Stimulated activated naive B cell treated with anti-CD40 and anti-IgM and Interleukin-4, amounts not matched to agents 10 μg/mL and 1 μg/mL and 100 μg/mL, for 72 hours (primary cell): ENCODE data around the gene SETD1B.
A peak's percentile ranks its signal among the peaks of the same experiment; 100 is the strongest.
"Not testable (repeated sequence)": the region's sequence is repeated elsewhere in the genome, so short reads cannot be mapped to it uniquely, and the experiment has no call there.

Experiments used
- ATAC-seq, 2 donors: fragments of 150-1000 bp; cut with Tn5 transposase; replicated peaks; 2 replicates each; pipeline ENCODE4 v1.10.0; 2021; ENCODE audit warnings: moderate library complexity in 1 of 2
- DNase-seq: peaks from one replicate; pipeline ENCODE4 v3.0.0; 2021
- H3K27ac Mint-ChIP-seq: one replicate; pipeline ENCODE4 v1.8.0; 2022; ENCODE audit warnings: mild to moderate bottlenecking, mixed read lengths
- H3K27me3 Mint-ChIP-seq, 2 donors: one replicate each; pipeline ENCODE4 v1.8.0; 2022; ENCODE audit warnings: mixed read lengths in 2 of 2
- H3K36me3 Mint-ChIP-seq, 2 donors: one replicate each; pipeline ENCODE4 v1.8.0; 2022; ENCODE audit warnings: mixed read lengths in 2 of 2, mild to moderate bottlenecking in 1 of 2
- H3K4me1 Mint-ChIP-seq, 2 donors: one replicate each; pipeline ENCODE4 v1.8.0; 2022; ENCODE audit warnings: mixed read lengths in 2 of 2, mild to moderate bottlenecking in 1 of 2
- H3K4me3 Mint-ChIP-seq, 2 donors: one replicate each; pipeline ENCODE4 v1.8.0; 2022; ENCODE audit warnings: mild to moderate bottlenecking in 2 of 2, mixed read lengths in 2 of 2, moderate library complexity in 1 of 2
- H3K9me3 Mint-ChIP-seq, 2 donors: one replicate each; pipeline ENCODE4 v1.8.0; 2022; ENCODE audit warnings: mixed read lengths in 2 of 2, mild to moderate bottlenecking in 1 of 2

Gene SETD1B

GRCh38 chr12:121787063-121788025 lies 16.5 kb upstream of the SETD1B start:
- Mint-ChIP-seq H3K4me1 (peaks cover 62 to 100% of the 10 kb centered on the region in 2 donors), H3K27me3 (no peaks in the 10 kb centered on the region), H3K27ac (peak overlapping the region; percentile 99), H3K4me3 (peak overlapping the region; percentile 90 to 96), H3K9me3 (peaks cover 0 to 3% of the 10 kb centered on the region in 2 donors), H3K36me3 (peaks cover 48 to 74% of the 10 kb centered on the region in 2 donors)
- DNase-seq (no peak), ATAC-seq (no peak)

GRCh38 chr12:121788176-121788818 lies 15.5 kb upstream of the SETD1B start:
- peak overlapping the region; percentile 90 to 96 for H3K4me3 Mint-ChIP-seq
- DNase-seq (no peak), ATAC-seq (peak in 1 of 2 donors; percentile 10)
- peaks cover 54 to 94% of the 10 kb centered on the region in 2 donors for H3K4me1 Mint-ChIP-seq
- H3K36me3 Mint-ChIP-seq, result peaks cover 52 to 75% of the 10 kb centered on the region in 2 donors
- H3K27me3 Mint-ChIP-seq, result no peaks in the 10 kb centered on the region
- peak overlapping the region; percentile 99 for H3K27ac Mint-ChIP-seq
- H3K9me3 Mint-ChIP-seq, result peaks cover 0 to 3% of the 10 kb centered on the region in 2 donors

DNA sequence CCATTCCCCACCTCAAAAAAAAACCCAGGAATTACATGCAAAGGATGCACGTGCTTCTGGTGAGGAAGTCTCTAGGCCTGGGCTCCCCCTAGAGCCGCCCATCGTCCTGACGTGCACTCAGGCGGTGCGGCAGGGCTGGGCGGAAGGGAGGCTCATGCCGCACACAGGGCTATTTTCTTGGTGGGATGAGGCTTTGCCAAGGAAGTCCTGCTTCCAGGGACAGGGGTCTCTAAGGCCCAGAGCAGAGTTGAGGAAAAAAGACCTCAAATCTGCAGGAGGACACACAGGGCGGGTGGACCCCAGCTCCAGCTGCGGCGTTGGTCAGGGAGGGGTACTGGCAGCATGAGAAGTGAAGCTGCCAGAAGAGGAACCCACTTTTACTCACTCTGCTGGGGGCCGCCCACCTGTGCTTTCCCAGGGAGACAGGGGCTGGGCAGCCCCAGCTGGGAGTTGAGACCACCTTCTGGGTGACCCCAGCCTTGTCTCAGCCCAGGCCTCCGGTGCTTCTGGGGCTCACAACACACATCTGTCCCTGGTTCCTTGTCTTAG lies 14.5 kb upstream of the SETD1B start:
- no peaks in the 10 kb centered on the region for H3K9me3 Mint-ChIP-seq

DNA sequence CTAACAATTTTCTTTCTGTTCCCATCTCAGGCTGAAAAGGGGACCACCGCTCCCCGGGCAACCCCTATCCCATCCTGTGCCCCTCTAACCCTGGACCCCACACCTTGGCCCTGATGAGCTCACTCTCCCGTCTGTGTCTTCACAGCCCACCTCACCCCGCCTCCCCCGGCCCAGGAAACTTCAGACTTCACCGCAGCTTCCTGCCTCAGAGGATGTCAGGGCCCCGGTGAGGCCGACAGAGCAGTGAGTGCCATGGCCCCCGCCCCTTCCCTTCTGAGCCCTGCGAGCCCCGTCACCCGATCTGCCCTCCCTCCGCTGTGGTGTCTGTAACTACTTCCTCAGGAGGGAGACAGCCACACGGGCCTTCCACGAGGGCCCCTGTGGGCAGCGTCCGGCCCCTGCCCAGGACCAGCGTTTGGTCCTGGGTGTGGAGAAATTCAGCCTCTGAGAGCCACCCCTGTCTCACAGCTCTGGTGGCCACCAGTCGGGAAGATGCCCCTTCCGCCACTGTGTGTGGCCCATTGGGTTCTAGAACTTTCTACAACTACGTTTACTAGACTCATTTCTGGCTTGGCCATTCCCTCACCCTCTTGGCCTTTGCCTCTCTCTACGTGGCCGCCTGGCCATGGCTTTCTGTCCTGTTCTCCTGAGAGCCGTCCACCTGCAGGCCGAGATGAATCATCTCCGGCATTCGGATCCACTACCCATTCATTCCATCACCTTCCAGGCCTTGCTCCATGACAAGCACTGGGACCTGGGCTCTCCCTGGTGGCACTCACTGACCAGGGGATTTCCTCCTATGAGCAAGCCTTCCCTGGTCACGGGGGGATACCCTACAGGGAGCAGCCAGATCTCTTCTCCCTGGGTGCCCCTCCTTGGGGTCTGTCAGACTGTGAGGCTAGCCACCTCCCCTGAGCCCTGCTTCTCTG lies 13.7 kb upstream of the SETD1B start:
- peak; percentile 63 for ATAC-seq
- Mint-ChIP-seq H3K27ac (peak overlapping the region; percentile 99), H3K4me3 (peak overlapping the region; percentile 90 to 96)

More for the DNA sequence above, 14.5 kb upstream of the SETD1B start:
- ATAC-seq, result peak; percentile 16 to 23
- Mint-ChIP-seq H3K27me3 (no peaks in the 10 kb centered on the region), H3K27ac (peak overlapping the region; percentile 99), H3K36me3 (peaks cover 47 to 69% of the 10 kb centered on the region in 2 donors), H3K4me3 (peak overlapping the region; percentile 90 to 96), H3K4me1 (peaks cover 51 to 88% of the 10 kb centered on the region in 2 donors)
- peak; percentile 61 for DNase-seq

DNA sequence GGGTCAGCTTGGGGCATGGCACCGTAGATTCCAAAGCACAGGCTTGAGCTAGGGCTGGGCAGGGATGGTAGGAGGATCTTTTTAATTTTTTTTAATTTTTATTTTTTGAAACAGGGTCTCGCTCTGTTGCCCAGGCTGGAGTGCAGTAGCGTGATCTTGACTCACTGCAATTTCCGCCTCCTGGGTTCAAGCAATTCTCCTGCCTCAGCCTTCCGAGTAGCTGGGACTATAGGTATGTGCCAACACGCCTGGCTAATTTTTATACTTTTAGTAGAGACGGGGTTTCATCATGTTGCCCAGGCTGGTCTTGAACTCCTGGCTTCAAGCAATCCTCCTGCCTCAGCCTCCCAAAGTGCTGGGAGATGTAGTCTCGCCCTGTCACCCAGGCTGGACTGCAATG lies 13.0 kb upstream of the SETD1B start:
- DNase-seq, H3K27me3 Mint-ChIP-seq, ATAC-seq, H3K9me3 Mint-ChIP-seq: not testable (repeated sequence)
- H3K4me3 Mint-ChIP-seq, result peak overlapping the region; percentile 90 to 96
- H3K27ac Mint-ChIP-seq, result peak overlapping the region; percentile 99
- peaks cover 55 to 88% of the 10 kb centered on the region in 2 donors for H3K4me1 Mint-ChIP-seq
- H3K36me3 Mint-ChIP-seq, result peaks cover 41 to 68% of the 10 kb centered on the region in 2 donors

More for the DNA sequence above, 13.7 kb upstream of the SETD1B start:
- Mint-ChIP-seq H3K27me3 (no peaks in the 10 kb centered on the region), H3K4me1 (peaks cover 52 to 88% of the 10 kb centered on the region in 2 donors), H3K36me3 (peaks cover 43 to 65% of the 10 kb centered on the region in 2 donors), H3K9me3 (no peaks in the 10 kb centered on the region)
- DNase-seq, result peak; percentile 89

GRCh38 chr12:121791671-121792551 lies 11.9 kb upstream of the SETD1B start:
- peak overlapping the region; percentile 99 for H3K27ac Mint-ChIP-seq
- H3K27me3 Mint-ChIP-seq, result no peaks in the 10 kb centered on the region
- H3K4me3 Mint-ChIP-seq, result peak overlapping the region; percentile 90 to 96
- DNase-seq (no peak), ATAC-seq (no peak)
- H3K36me3 Mint-ChIP-seq, result peaks cover 39 to 59% of the 10 kb centered on the region in 2 donors
- peaks cover 52 to 82% of the 10 kb centered on the region in 2 donors for H3K4me1 Mint-ChIP-seq
- no peaks in the 10 kb centered on the region for H3K9me3 Mint-ChIP-seq

GRCh38 chr12:121792607-121793439 lies 11.0 kb upstream of the SETD1B start:
- peaks cover 53 to 80% of the 10 kb centered on the region in 2 donors for H3K4me1 Mint-ChIP-seq
- DNase-seq, result peak; percentile 78

DNA sequence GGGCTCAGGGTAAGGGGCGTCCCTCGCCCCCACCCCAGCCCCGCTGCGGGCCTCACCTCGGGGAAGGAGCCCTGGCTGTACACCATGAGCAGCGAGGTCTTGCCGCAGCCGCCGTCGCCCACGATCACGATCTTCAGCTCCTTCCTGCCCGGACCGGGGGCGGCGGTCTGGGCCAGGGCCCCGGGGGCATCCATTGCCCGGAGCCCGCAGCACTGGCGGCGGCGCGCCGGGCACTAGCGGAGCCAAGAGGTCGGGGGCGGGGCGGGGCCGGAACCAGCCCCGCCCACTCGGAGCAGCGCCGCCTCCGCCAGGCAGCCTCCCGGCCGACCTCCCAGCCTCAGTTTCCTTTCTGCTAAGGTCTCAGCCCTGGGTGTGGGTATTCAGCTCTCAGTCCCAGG lies 10.4 kb upstream of the SETD1B start, which contains the start of gene RHOF:
RHOF (minus strand) TSS at position 249 of the 398 bp plus-strand sequence; CDS start at position 194, 55 bp downstream.
- DNase-seq, result no peak
- Mint-ChIP-seq H3K36me3 (peaks cover 32 to 55% of the 10 kb centered on the region in 2 donors), H3K27ac (peak within 1 kb of the TSS; percentile 99), H3K4me1 (peaks cover 52 to 80% of the 10 kb centered on the region in 2 donors), H3K27me3 (no peaks in the 10 kb centered on the region), H3K4me3 (peak within 1 kb of the TSS; percentile 90 to 96), H3K9me3 (no peaks in the 10 kb centered on the region)
- peak; percentile 21 to 38 for ATAC-seq

More at GRCh38 chr12:121792607-121793439, 11.0 kb upstream of the SETD1B start:
- H3K36me3 Mint-ChIP-seq, result peaks cover 36 to 57% of the 10 kb centered on the region in 2 donors
- peak overlapping the region; percentile 90 to 96 for H3K4me3 Mint-ChIP-seq
- H3K9me3 Mint-ChIP-seq, result no peaks in the 10 kb centered on the region
- ATAC-seq, result peak; percentile 19 to 25
- H3K27me3 Mint-ChIP-seq, result no peaks in the 10 kb centered on the region
- peak overlapping the region; percentile 99 for H3K27ac Mint-ChIP-seq

GRCh38 chr12:121793838-121794533 lies 9.8 kb upstream of the SETD1B start:
- H3K4me3 Mint-ChIP-seq, result peak overlapping the region; percentile 90 to 96
- DNase-seq (peak; percentile 97), ATAC-seq (peak; percentile 65 to 68)
- H3K36me3 Mint-ChIP-seq, result peaks cover 33 to 57% of the 10 kb centered on the region in 2 donors
- H3K27ac Mint-ChIP-seq, result peak overlapping the region; percentile 98
- H3K4me1 Mint-ChIP-seq, result peaks cover 51 to 80% of the 10 kb centered on the region in 2 donors
- no peaks in the 10 kb centered on the region for H3K27me3 Mint-ChIP-seq
- H3K9me3 Mint-ChIP-seq, result no peaks in the 10 kb centered on the region

GRCh38 chr12:121794534-121795033 lies 9.2 kb upstream of the SETD1B start:
- H3K36me3 Mint-ChIP-seq, result peaks cover 32 to 57% of the 10 kb centered on the region in 2 donors
- H3K9me3 Mint-ChIP-seq, result no peaks in the 10 kb centered on the region
- peaks cover 50 to 79% of the 10 kb centered on the region in 2 donors for H3K4me1 Mint-ChIP-seq
- DNase-seq (no peak), ATAC-seq (peak; percentile 15 to 17)
- H3K27me3 Mint-ChIP-seq, result no peaks in the 10 kb centered on the region
- H3K4me3 Mint-ChIP-seq, result peak overlapping the region; percentile 90 to 96
- H3K27ac Mint-ChIP-seq, result peak overlapping the region; percentile 98
